ENCODE results near the gene PCDH12.

Gene PCDH12

DNA sequence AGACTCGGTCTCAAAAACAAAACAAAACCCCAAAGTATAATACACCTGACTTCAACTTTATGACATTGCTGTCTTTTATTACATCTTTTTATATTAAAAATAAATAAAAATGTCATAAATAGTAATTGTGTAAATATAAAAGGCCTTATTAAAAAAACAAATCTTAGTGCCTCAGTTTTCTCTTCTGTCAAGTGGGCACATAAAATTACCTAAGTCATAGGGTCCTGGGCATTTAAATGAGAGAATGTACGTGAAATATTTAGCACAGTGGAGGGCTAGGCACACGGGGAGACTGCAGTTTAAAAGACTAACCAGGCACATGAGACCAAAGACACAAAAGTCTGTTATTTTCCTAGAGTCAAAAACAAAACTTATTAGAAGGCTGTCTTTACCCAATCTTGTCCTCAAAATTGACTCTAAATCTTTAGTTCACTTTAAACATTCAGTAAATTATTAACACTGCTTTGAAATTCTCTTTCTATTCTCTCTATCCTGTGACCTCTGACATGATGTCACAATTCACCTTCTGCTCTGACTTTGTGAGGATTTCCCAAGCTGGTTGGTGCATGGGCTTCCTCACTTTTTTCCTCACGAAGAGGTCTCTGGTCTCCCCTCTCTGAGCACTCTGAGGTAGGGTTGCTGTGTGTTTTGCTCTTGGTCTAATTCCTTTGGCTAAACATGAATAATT lies 8.4 kb upstream of the PCDH12 start:
- DNase-seq (ENCODE audit: low spot score), result no peak

DNA sequence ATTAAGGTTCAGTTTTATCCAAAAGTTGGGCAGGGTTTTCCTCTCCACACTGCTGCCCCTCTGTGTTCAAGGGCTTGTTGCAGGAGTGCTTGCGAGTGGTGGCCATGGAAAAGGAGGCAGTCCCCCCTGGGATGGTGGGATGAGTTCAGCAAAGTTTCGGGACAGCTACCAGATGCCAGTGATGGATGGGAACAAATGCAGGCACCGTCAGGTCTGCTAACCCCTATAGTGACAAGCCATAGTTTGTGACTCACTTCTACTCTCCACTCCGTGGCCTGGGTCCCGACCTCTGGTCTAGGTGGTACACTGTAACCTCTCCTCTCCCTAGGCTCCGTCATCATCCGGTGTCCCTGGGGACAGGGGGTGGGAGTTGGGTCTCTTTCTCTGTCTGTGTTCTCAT lies 7.1 kb upstream of the PCDH12 start:
- no peak for DNase-seq (ENCODE audit: low spot score)

DNA sequence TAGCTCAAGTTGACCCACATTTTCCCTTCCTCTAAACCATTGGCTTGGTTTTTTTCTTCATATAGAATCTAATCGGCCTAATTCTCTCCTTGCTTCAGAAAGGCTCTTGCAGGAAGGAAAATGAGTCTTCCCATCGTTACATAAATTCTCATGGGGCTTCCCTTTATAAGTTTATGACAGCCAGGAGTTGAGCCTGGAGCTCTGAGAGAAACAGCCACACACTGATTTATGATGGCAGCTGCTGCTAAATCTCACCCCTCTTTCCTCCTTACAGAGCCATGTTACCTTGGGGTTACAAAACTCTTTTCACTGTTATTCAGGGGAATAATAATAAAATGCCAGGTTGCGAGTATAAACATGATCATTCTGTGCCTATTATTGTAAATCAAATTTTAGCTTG lies 5.7 kb upstream of the PCDH12 start:
- DNase-seq (ENCODE audit: low spot score), result no peak

DNA sequence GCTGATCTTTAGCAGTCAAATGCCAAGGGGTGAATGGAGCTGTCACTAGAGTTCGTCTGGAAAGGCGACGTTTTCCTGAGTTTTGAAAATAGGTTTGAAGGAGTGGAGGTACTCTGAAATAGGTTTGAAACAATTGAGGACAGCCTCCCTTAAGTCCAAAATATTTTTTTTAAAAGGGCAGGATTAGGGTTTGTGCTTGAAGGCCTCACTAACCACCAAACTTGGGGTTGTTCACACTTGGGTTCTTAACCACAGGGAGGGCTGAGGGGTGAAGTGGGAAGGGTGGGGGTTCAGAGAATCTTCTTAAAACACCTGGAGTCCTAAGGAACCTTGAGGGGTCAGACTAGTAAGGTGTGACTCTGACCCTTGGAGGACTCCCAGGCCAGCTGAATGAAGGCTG lies 3.5 kb upstream of the PCDH12 start:
- no peak for DNase-seq (ENCODE audit: low spot score)

DNA sequence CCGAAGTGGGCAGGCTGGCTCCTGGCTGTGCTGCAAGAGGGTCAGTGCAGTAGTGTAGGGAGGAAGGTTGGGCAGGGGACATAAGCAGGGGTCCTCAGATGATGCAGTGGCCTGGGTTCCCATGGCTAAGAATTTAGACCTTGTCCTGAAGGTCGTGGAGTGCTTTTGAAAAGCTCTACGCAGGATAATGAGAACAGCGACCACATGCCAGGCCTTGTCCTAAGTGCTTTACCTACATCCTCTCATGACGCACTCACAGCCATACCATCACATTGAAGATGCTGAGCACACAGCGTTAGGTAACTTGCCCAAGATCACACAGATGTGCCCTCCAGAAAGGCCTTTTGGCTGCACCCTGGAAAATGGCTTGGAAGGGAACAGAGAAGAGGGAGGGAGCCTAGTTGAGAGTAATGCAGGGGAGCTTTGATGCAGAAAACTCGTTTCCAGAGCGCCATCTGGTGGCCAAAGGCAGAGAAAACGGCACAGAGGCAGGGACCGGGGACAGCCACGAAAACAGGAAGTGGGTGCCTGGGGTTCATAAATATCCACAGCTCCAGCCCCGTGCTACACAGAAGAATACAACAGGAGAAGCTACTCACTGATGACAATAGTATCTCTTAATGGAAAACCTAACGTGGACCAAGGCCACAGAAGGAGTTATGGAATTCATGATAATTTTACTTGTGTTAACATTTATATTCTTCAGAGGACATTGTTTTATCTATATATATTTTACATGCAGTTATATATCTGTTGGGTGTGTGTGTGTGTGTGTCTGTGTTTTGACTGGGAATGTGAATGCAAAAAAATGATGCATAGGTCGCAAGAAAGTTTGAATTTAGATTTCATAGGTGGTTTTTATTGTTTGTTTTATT lies 2.7 kb upstream of the PCDH12 start:
- peak; percentile 93 for DNase-seq (ENCODE audit: low spot score)

DNA sequence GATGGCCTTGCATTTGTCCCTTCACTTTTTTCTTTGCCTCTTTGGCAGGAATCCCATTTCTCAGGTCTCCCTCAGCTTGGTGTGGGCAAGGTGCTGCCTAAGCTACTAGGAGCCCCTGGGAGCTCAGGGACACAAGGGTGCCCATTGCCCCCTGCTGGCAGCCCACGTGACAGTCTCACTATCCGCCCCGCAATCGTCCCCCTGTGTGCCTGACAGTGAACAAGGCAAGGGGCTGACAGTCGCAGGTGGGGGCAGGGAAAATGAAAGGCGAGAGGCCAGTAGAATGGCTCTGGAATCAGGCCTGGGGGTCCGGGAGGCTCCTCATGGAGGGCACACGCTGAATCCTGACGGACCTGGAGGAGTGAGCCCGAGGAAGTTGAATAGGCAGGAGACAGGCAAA lies 2.0 kb upstream of the PCDH12 start:
- no peak for DNase-seq (ENCODE audit: low spot score)

DNA sequence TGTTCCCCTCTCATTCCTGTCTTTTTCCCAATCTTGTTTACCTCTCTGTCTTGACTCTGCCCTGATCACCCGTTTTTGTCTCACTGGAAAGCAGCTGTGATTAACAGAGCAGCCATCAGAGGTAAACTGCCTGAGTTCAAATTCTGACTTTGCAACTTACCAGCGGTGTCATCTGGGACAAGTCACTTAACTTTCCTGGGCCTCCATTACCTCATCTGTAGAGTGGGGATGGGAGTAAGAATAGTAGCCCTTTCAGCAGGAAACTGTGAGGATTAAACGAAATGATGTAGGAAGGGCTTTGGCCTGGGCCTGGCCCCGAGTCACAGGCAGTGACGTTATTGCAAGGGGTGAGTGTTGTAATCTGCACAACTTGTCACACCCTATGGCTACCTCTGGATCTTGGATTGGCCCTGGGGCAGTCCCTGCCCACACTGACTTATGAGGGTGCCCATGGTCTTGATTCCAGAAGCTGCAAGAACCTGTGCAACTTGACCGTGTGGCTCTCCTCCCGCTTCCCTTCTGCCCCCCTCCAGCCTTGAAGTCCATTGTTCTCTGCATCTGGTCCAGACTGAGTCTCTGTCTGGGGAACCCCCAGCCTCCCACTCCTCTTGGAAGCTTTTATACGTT lies 657 bp upstream of the PCDH12 start:
- DNase-seq (ENCODE audit: low spot score), result no peak

GRCh38 chr5:141957367-141957996 lies 520 bp downstream of the PCDH12 start:
- DNase-seq (ENCODE audit: low spot score), result no peak

- no peak for DNase-seq (ENCODE audit: low spot score)
These were observed 3.8 kb downstream of the PCDH12 start for GRCh38 chr5:141954194-141954593.

DNA sequence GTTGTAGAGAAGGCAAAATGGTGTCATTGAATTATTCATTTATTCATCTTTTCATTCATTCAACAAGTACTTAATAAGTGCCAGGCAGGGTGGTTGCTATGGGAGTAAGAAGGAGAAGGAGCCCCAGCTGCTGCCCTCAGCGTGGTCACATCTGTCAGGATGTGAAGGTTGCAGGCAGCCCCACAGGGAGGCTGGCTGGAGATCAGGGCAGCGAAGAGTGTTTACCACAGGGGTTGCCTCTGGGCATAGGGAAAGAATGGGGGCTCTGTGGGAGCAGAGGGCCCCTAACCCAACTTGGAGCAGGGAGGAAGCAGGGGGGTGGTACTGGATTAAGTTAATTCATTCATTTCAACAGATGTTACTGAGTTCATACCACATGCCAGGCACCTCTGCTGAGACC lies 6.0 kb downstream of the PCDH12 start:
- no peak for DNase-seq (ENCODE audit: low spot score)

DNA sequence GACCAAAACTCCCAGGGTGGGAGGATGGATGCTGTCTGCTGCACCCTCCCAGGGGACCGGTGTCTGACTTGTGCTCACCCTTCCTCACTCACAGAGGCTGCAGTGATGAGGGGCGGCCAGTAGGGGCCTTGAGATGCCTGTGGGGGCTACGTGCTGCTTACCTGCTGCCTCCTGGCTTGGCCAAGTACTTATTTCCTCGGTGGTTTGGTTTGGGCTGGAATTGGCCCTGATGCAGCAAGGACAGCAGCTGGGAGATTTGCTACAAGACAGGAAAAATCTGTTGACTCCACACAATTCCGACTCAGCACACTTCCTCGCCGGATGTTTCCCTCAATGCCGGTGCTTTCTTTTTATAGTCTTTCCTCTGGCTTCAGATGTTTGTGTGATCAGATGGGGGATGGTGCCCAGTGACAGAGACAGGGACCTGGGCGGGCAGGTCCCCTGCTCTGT lies 6.6 kb downstream of the PCDH12 start:
- no peak for DNase-seq (ENCODE audit: low spot score)

GRCh38 chr5:141950207-141951005 lies 7.6 kb downstream of the PCDH12 start:
- DNase-seq (ENCODE audit: low spot score), result no peak

GRCh38 chr5:141949511-141949910 lies 8.5 kb downstream of the PCDH12 start:
- DNase-seq (ENCODE audit: low spot score), result no peak

DNA sequence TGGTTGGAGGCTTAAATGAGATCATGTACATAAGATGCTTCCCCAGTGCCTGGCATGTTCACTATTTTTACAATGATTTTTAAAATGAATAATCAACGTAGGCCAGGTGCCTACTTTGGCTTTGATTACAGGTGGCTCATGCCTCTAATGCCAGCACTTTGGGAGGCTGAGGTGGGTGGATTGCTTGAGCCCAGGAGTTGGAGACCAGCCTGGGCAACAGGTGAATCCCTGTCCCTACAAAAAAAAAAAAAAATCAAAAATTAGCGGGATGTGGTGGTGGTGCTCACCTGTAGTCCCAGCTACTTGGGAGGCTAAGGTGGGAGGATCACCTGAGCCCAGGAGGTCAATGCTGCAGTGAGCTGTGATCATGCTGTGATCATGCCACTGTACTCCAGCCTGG lies 9.2 kb downstream of the PCDH12 start:
- DNase-seq (ENCODE audit: low spot score), result no peak

- DNase-seq (ENCODE audit: low spot score), result no peak
These were observed 10.7 kb downstream of the PCDH12 start for GRCh38 chr5:141947316-141947715.

GRCh38 chr5:141945511-141946051 lies 12.4 kb downstream of the PCDH12 start:
- DNase-seq (ENCODE audit: low spot score), result peak; percentile 42

GRCh38 chr5:141944076-141944475 lies 13.9 kb downstream of the PCDH12 start:
- no peak for DNase-seq (ENCODE audit: low spot score)

- DNase-seq (ENCODE audit: low spot score), result no peak
These were observed 15.7 kb downstream of the PCDH12 start for GRCh38 chr5:141942185-141942857.

DNA sequence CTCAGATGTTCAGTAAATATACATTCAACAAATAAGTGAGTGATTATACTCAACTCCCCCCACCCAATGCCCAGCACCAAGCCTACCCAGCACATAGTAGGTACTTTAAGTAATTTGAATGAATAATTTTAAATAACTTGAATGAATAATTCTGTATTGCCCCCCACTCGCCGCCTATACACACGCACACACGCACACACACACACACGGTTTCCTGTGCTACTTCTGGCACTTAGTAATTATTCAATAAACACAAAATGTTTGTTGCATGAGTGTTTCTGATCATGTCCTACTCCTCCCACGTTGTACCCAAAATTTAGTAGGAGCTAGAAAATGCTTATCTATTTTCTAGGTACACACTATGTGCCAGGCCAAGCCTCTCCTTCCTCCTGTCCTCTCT lies 16.2 kb downstream of the PCDH12 start:
- DNase-seq (ENCODE audit: low spot score), result no peak

- DNase-seq (ENCODE audit: low spot score), result no peak
These were observed 16.7 kb downstream of the PCDH12 start for GRCh38 chr5:141941307-141941706.
